ENCODE measurements around the gene HSD17B1. TPM values are rescaled to one million over a fixed set of nuclear protein-coding genes. Genes with fewer than 3 reads are reported as not detected.
A peak's percentile ranks its signal among the peaks of the same experiment; 100 is the strongest.

HSD17B1 gene
- total RNA-seq, 3 donors from 2014 or later, result 1.2 to 5.6 (median 1.8) TPM

GRCh38 chr17:42568341-42569111 lies 15.8 kb downstream of the HSD17B1 start:
- Histone ChIP-seq H3K27ac (peak overlapping the region; percentile 17 to 20), H3K4me3 (no peak overlapping the region)

GRCh38 chr17:42571435-42572225 lies 18.9 kb downstream of the HSD17B1 start:
- intact Hi-C loops (cut with DNase I; ENCODE audit: low total_unique reads), result loop anchor here (10.0 kb wide), 1 partner anchor 103 kb away; the partner anchor contains the start of gene PLEKHH3
- Histone ChIP-seq H3K9me3 (no peaks in the 10 kb centered on the region), H3K4me3 (no peak overlapping the region), H3K27me3 (no peaks in the 10 kb centered on the region), H3K4me1 (peaks cover 0 to 11% of the 10 kb centered on the region in 2 donors), H3K27ac (peak overlapping the region; percentile 26 to 64), H3K36me3 (peaks cover 13% of the 10 kb centered on the region)
- TF ChIP-seq CTCF (IDR thresholded peaks at IDR 0.05) (no peak), POLR2AphosphoS5 (IDR thresholded peaks at IDR 0.05) (no peak), POLR2A (IDR thresholded peaks at IDR 0.05) (no peak)
- DNase-seq (ENCODE audit: low spot score in 2 of 2), result no peak

More at GRCh38 chr17:42568341-42569111, 15.8 kb downstream of the HSD17B1 start:
- Histone ChIP-seq H3K4me1 (peaks cover 7 to 21% of the 10 kb centered on the region in 2 donors), H3K9me3 (no peaks in the 10 kb centered on the region), H3K27me3 (no peaks in the 10 kb centered on the region), H3K36me3 (peaks cover 13% of the 10 kb centered on the region)
- DNase-seq (ENCODE audit: low spot score in 2 of 2), result no peak
- no peak for TF ChIP-seq CTCF (IDR thresholded peaks at IDR 0.05)
- TF ChIP-seq POLR2AphosphoS5 (IDR thresholded peaks at IDR 0.05), result no peak
- TF ChIP-seq POLR2A (IDR thresholded peaks at IDR 0.05), result no peak
- intact Hi-C loops (cut with DNase I; ENCODE audit: low total_unique reads), result no loop called here

- Histone ChIP-seq H3K36me3 (peaks cover 13% of the 10 kb centered on the region), H3K27ac (no peak overlapping the region), H3K9me3 (no peaks in the 10 kb centered on the region), H3K4me1 (peaks cover 0 to 5% of the 10 kb centered on the region in 2 donors), H3K27me3 (no peaks in the 10 kb centered on the region), H3K4me3 (no peak overlapping the region)
- intact Hi-C loops (cut with DNase I; ENCODE audit: low total_unique reads), result loop anchor here (10.0 kb wide), 1 partner anchor 102 kb away; the partner anchor contains the start of gene PLEKHH3
- DNase-seq (ENCODE audit: low spot score in 2 of 2), result no peak
- TF ChIP-seq POLR2A (IDR thresholded peaks at IDR 0.05), result no peak
Measured at GRCh38 chr17:42573095-42573494, 20.4 kb downstream of the HSD17B1 start.

- DNase-seq (ENCODE audit: low spot score in 2 of 2), result no peak
- intact Hi-C loops (cut with DNase I; ENCODE audit: low total_unique reads), result loop anchor here (10.0 kb wide), 1 partner anchor 100 kb away; the partner anchor contains the start of gene PLEKHH3
- TF ChIP-seq CTCF (IDR thresholded peaks at IDR 0.05) (no peak), POLR2AphosphoS5 (IDR thresholded peaks at IDR 0.05) (no peak), POLR2A (IDR thresholded peaks at IDR 0.05) (no peak)
- Histone ChIP-seq H3K36me3 (peaks cover 7% of the 10 kb centered on the region), H3K4me3 (no peak overlapping the region), H3K9me3 (no peaks in the 10 kb centered on the region), H3K27ac (no peak overlapping the region), H3K27me3 (no peaks in the 10 kb centered on the region), H3K4me1 (no peaks in the 10 kb centered on the region)
Measured at GRCh38 chr17:42574463-42574862, 21.7 kb downstream of the HSD17B1 start.

GRCh38 chr17:42577140-42577531 lies 24.4 kb downstream of the HSD17B1 start:
- Histone ChIP-seq H3K4me1 (no peaks in the 10 kb centered on the region), H3K27me3 (no peaks in the 10 kb centered on the region), H3K4me3 (peak overlapping the region; percentile 54 to 67 (median 65)), H3K36me3 (peaks cover 7% of the 10 kb centered on the region), H3K27ac (peak overlapping the region; percentile 76 to 80), H3K9me3 (no peaks in the 10 kb centered on the region)
- intact Hi-C loops (cut with DNase I; ENCODE audit: low total_unique reads), result loop anchor here (10.0 kb wide), 1 partner anchor 98 kb away; the partner anchor contains the start of gene PLEKHH3
- DNase-seq (ENCODE audit: low spot score in 2 of 2), result no peak
- TF ChIP-seq CTCF (IDR thresholded peaks at IDR 0.05) (no peak), POLR2AphosphoS5 (IDR thresholded peaks at IDR 0.05) (no peak), POLR2A (IDR thresholded peaks at IDR 0.05) (no peak)

Data from breast epithelium (tissue), 4 donors.